GM12892 (cell line): ENCODE measurements around the gene LRRC10B.

ENCODE experiments used
- POLR2A ChIP-seq: IDR thresholded peaks from 2 replicates; pipeline ENCODE4 v1.6.1; 2011; ENCODE audit warnings: low read depth, low read length, control low read depth
- POLR2AphosphoS5 ChIP-seq: IDR thresholded peaks from 2 replicates; pipeline ENCODE4 v1.6.1; 2011; ENCODE audit warnings: low read depth, low read length, control low read depth
- TAF1 ChIP-seq: IDR thresholded peaks from 2 replicates; pipeline ENCODE4 v1.6.1; 2011; ENCODE audit warnings: low read depth, mild to moderate bottlenecking, control low read depth, low read length, borderline replicate concordance

GRCh38 chr11:61533039-61533375 lies 24.5 kb downstream of the LRRC10B start:
- TF ChIP-seq POLR2AphosphoS5 (no peak), POLR2A (no peak), TAF1 (no peak)
